H1 (cell line): ENCODE data around the gene TBX4. TPM values are rescaled to one million over a fixed set of nuclear protein-coding genes. Genes with fewer than 3 reads are reported as not detected.

Source experiments
- CHD1 ChIP-seq: IDR thresholded peaks from 2 replicates; pipeline ENCODE4 v1.6.1; 2012; ENCODE audit warnings: low read depth, low read length, improper control_type of control experiment
- GABPA ChIP-seq: IDR thresholded peaks from 2 replicates; pipeline ENCODE4 v1.6.1; 2011; ENCODE audit warnings: mild to moderate bottlenecking, low read length, moderate library complexity, borderline replicate concordance; ENCODE audit not compliant: insufficient read depth
- MAFK ChIP-seq: IDR thresholded peaks from 2 replicates; pipeline ENCODE4 v1.6.1; 2012; ENCODE audit warnings: low read depth, mild to moderate bottlenecking, improper control_type of control experiment, low read length
- ZNF274 ChIP-seq: IDR thresholded peaks from 2 replicates; pipeline ENCODE4 v1.7.0; 2012; ENCODE audit warnings: low read length, borderline replicate concordance; ENCODE audit errors: extremely low read depth
- polyA plus RNA-seq, 7 experiments: library from polyadenylated mRNA; depleted of rRNA in 3 of 7; stranded (reverse) in 5 of 7; unstranded in 2 of 7; fragments of >200 nt in 5 of 7; fragments of 200-250 nt in 2 of 7; gene quantifications; 1 replicate in 5 of 7; 2 replicates in 1 of 7; 4 replicates in 1 of 7; pipeline versions ENCODE4 v1.2.1 to v1.2.3, GENCODE V29; 2011 to 2013; ENCODE audit warnings: missing spikeins in 2 of 7, mixed read lengths in 2 of 7
- total RNA-seq: library from RNA; stranded (reverse); fragmentation: NEBNext Ultra II Directional; extraction: Animal tissue kit (Norgen Biotek cat#: 25700); gene quantifications from 2 replicates; pipeline ENCODE4 v1.2.1, GENCODE V29; 2021

Gene TBX4
- total and polyA plus RNA-seq, 2 of the 8 experiments (the other 6 are each of a cell fraction or from before 2014, with no cell fraction given), result 0.02 TPM; not detected in 1

GRCh38 chr17:61503961-61504360 is 51.7 kb downstream of the TBX4 start (continued):
- TF ChIP-seq ZNF274 (no peak), MAFK (no peak), CHD1 (no peak), GABPA (no peak)
